ENCODE measurements around the gene PITX1. TPM values are rescaled to one million over a fixed set of nuclear protein-coding genes. Genes with fewer than 3 reads are reported as not detected.

PITX1 gene
- polyA plus RNA-seq, 3 donors = 0.32 to 1.4 (median 1.1) TPM

DNA sequence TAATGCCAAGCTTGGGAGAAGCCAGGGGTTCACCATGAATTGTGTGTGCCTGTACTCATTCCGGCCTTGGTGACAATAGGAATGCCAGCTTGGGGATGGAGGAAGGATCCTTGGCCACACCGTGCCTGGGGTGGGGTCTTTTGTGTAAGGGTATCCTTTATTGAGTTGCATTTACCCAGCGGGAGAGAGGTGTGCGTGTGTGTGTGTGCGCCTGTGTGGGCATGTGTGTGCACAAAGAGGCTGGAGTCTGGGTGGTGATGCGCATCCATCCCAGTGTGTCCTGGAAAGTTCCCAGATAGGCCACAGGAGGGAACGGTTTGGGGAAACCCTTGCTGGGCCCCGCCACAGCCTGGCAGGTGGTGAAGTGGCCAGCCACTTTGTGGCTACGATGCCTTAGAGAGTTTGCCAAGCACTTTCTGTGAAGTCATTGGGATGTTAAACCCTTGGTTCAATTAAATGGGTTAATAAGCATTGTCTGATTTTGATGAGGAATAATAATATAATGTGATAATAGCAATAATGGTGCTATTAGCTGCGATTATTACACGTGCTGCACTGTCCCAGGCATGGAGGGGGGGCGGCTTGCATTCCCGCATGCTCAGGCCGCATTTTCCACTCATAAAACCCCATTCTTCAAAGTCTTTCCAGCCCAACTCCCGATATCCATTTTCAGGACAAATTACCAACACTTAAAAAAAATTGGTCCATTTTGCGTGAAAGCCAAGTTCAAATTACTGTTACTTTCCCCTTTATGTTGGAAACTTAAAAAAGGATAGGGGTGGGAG, 13.7 kb downstream of the PITX1 start:
- WGBS, 3 donors = 82 to 92% (median 88%) methylated on average over 16 of the region's 16 CpGs

GRCh38 chr5:135019314-135019713, 14.7 kb downstream of the PITX1 start:
- no peak overlapping the region for H3K27ac ChIP-seq (ENCODE audit: low read depth, low read length)
- 89 to 95% (median 92%) methylated on average over 5 of the region's 5 CpGs for WGBS, 3 donors

More for the DNA sequence above, 13.7 kb downstream of the PITX1 start:
- no peak overlapping the region for H3K27ac ChIP-seq (ENCODE audit: low read depth, low read length)

DNA sequence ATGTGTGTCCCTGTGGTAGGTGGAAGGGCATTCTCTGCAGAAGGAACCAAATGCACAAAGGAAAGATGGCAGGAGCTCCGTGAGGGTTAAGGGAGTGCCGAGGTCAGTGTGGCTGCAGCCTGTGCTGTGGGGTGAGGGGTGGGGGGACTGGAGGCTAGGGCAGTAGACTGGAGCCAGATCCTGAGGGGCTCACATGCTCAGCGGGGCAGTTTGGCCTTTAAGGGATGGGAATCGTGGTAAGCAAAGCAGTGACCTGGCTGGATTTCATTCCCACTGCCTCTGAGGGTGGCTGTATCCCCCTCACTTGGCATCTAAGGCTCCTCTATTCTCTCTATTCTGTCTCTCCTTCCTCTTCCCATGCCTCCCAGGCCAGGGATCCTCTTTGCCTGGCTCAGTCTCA, 15.6 kb downstream of the PITX1 start:
- 88 to 91% (median 90%) methylated on average over 4 of the region's 4 CpGs for WGBS, 3 donors
- H3K27ac ChIP-seq (ENCODE audit: low read depth, low read length) = no peak overlapping the region

DNA sequence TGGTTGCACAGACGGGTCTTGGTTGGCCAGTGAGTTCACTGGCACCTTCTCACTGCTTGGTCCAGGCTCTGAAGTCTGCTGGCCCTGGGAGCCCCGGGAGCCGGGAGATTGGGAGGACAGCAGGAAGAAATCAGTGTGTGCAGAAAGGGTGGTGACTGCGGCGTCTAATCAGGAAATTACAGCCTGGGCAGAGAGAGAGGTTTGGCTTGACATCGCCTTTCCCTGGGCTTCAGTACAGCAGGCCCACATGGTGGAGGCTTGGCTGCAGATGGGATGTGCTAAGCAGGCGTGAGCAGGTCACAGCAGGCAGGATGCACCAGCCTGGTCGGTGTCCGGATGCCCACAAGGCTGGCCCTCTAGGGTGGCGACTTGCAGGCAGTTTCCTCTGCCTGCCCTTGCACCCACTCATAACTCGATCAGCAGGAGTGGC, 17.2 kb downstream of the PITX1 start:
- H3K27ac ChIP-seq (ENCODE audit: low read depth, low read length) = no peak overlapping the region
- 72 to 86% (median 84%) methylated on average over 11 of the region's 11 CpGs for WGBS, 3 donors

- H3K27ac ChIP-seq (ENCODE audit: low read depth, low read length) = no peak overlapping the region
- WGBS, 3 donors = 90 to 91% (median 91%) methylated on average over 6 of the region's 6 CpGs
These were observed 18.1 kb downstream of the PITX1 start for GRCh38 chr5:135015942-135016341.

- 37 to 69% (median 67%) methylated on average over 10 of the region's 10 CpGs for WGBS, 3 donors
- H3K27ac ChIP-seq (ENCODE audit: low read depth, low read length) = no peak overlapping the region
These were observed 20.0 kb downstream of the PITX1 start for GRCh38 chr5:135013947-135014570.

GRCh38 chr5:135013445-135013844, 20.6 kb downstream of the PITX1 start:
- 90 to 95% (median 93%) methylated on average over 7 of the region's 7 CpGs for WGBS, 3 donors
- no peak overlapping the region for H3K27ac ChIP-seq (ENCODE audit: low read depth, low read length)

DNA sequence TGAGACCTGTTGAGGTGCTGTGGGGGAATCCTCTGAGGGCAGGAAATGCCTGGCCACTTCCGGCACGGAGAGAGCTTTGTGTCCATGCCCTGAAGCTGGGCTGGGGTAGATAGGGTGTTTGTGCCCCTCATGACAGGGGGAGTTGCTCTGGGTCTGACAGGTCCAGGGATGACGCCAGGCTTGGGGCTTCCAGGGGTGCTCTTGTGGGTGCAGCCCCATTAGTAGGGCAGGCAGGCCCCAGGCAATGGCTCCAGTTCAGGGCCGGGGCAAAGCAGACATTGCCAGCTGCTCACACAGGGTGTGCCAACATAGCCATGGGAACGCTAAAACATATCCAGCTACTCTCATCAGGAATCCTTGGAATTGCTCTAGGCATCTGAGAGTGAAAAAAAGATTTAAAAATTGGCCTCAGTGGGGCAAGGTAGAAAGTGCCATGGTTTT, 21.1 kb downstream of the PITX1 start:
- no peak overlapping the region for H3K27ac ChIP-seq (ENCODE audit: low read depth, low read length)
- WGBS, 3 donors = 77 to 88% (median 86%) methylated on average over 5 of the region's 5 CpGs

- H3K27ac ChIP-seq (ENCODE audit: low read depth, low read length) = no peak overlapping the region
- WGBS, 3 donors = 92 to 100% (median 92%) methylated on average over 2 of the region's 2 CpGs
These were observed 21.9 kb downstream of the PITX1 start for GRCh38 chr5:135012033-135012588.

- WGBS, 3 donors = 88 to 94% (median 90%) methylated on average over 4 of the region's 4 CpGs
- no peak overlapping the region for H3K27ac ChIP-seq (ENCODE audit: low read depth, low read length)
These were observed 22.5 kb downstream of the PITX1 start for GRCh38 chr5:135011355-135012032.

- no peak overlapping the region for H3K27ac ChIP-seq (ENCODE audit: low read depth, low read length)
- 63 to 79% (median 78%) methylated on average over 3 of the region's 3 CpGs for WGBS, 3 donors
These were observed 23.3 kb downstream of the PITX1 start for GRCh38 chr5:135010502-135011354.

GRCh38 chr5:135009736-135010501, 24.1 kb downstream of the PITX1 start:
- WGBS, 3 donors = 91 to 94% (median 92%) methylated on average over 11 of the region's 11 CpGs
- no peak overlapping the region for H3K27ac ChIP-seq (ENCODE audit: low read depth, low read length)

GRCh38 chr5:135008981-135009735, 24.9 kb downstream of the PITX1 start:
- no peak overlapping the region for H3K27ac ChIP-seq (ENCODE audit: low read depth, low read length)
- 83 to 85% (median 83%) methylated on average over 13 of the region's 13 CpGs for WGBS, 3 donors

GRCh38 chr5:135008556-135008955, 25.5 kb downstream of the PITX1 start:
- H3K27ac ChIP-seq (ENCODE audit: low read depth, low read length) = no peak overlapping the region
- 93 to 96% (median 96%) methylated on average over 8 of the region's 8 CpGs for WGBS, 3 donors

DNA sequence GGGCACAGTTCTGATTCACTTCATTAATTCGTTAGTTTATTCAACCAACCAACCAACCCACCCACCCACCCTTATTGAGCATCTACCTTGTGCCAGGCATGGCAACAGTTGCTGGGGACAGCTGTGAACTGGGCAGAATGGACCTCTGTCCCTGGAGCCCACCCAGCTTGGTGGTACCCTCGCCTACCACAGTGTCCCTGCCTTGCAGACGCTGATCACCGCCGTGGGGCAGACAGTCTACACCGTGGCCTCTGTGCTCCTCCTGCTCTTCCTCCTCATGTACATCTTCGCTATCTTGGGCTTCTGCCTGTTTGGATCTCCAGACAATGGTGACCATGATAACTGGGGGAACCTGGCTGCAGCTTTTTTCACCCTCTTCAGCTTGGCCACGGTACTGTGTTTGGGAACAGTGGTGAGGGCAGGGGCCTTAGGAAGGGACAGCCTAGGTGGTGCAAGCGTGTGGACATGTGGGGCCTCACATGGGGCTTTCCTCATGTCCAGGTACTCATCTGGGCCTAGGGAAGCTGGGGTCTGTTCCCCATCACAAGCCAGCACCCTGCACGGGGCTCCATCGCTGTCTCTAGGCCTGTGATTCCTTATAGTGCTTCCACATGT, 26.2 kb downstream of the PITX1 start:
- no peak overlapping the region for H3K27ac ChIP-seq (ENCODE audit: low read depth, low read length)
- 83 to 90% (median 86%) methylated on average over 11 of the region's 11 CpGs for WGBS, 3 donors

- no peak overlapping the region for H3K27ac ChIP-seq (ENCODE audit: low read depth, low read length)
- WGBS, 3 donors = 91 to 98% (median 93%) methylated on average over 9 of the region's 9 CpGs
These were observed 26.7 kb downstream of the PITX1 start for GRCh38 chr5:135007305-135007704.

All from adipose tissue (tissue), 3 donors.